Germinal center (tissue), 1 donor: ENCODE results near the gene POLE4.
A peak's percentile ranks its signal among the peaks of the same experiment; 100 is the strongest.

ENCODE experiments used
- DNase-seq: peaks from one replicate; pipeline ENCODE4 v3.0.0; 2012; ENCODE audit warnings: mixed read lengths, low spot score

Gene POLE4, protein sequence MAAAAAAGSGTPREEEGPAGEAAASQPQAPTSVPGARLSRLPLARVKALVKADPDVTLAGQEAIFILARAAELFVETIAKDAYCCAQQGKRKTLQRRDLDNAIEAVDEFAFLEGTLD

GRCh38 chr2:74958274-74959105 lies at the start of gene POLE4:
Gene POLE4 (plus strand): TSS chr2:74958643. CDS start chr2:74958680, 37 bp downstream.
- peak; percentile 89 for DNase-seq

DNA sequence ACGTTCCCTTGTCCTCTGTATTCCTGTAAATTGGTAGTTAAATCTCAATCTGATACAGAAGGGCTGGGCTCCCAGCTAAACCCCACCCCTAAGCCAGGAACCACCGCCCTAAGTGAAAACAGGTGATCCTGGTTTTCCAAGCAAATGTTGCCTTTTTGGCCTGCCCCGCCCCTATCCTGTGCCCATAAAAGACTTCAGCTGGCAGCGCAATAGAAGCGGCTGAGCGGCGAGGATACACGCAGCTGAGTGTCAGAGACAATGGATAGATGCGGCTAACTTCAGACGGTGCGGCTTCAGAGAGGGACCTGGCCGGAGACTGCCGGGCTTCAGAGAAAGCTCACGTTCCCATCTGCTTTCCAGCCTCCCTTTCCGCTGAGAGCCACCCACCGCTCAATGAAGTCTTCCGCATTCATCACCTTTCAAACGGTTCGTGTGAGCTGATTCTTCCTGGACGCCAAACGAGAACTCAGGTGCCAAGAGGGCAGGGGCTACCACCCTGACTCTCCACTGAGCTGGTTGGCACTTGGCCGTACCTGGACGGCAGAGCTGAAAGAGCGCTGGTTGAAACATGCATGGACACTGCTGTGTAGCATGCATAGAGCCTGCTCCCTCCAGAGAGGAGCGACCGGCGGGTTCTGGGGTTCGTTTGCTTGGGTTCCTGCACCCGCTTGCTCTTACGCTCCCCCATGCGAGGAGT lies 49.5 kb upstream of the POLE4 start:
- no peak for DNase-seq

DNA sequence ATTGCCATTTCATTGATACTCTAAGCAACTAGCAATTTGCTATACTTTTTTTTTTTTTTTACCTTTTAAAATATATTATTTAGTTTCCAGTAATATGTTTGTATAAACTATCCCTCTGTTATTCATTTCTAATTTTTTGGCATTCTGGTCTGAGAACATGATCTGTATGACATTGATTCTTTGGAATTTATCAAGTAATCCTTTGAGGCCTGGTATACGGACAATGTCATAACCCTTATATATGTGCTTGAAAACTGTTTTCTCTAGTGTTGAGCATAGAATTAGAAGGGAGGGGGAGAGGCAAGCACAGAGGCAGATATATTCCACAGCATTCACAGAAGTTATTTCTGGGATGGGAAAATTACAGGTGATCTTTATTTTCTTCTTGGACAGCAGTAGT lies 48.2 kb upstream of the POLE4 start:
- DNase-seq: no peak

GRCh38 chr2:74911061-74911460 lies 47.4 kb upstream of the POLE4 start:
- no peak for DNase-seq

DNA sequence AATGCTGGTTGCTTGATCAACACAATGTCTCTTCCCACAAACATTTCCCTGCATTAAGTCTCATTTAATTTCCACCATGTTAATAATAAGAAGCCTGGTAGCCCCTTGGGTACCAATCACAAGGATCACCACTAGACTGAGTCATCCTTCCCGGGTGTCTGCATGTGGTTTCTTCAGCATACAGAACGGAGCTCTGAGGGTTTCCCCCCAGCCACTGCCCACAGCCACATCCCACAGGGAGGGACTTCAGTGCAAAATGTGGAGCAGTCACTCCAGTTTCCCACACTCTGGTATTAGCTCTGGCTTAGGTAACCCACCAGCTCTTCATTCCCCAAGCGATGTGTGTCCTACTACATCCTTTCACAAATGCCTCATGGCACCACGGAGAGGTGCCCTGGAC lies 42.7 kb upstream of the POLE4 start:
- no peak for DNase-seq

- DNase-seq: no peak
Measured at GRCh38 chr2:74916394-74916793, 42.0 kb upstream of the POLE4 start.

DNA sequence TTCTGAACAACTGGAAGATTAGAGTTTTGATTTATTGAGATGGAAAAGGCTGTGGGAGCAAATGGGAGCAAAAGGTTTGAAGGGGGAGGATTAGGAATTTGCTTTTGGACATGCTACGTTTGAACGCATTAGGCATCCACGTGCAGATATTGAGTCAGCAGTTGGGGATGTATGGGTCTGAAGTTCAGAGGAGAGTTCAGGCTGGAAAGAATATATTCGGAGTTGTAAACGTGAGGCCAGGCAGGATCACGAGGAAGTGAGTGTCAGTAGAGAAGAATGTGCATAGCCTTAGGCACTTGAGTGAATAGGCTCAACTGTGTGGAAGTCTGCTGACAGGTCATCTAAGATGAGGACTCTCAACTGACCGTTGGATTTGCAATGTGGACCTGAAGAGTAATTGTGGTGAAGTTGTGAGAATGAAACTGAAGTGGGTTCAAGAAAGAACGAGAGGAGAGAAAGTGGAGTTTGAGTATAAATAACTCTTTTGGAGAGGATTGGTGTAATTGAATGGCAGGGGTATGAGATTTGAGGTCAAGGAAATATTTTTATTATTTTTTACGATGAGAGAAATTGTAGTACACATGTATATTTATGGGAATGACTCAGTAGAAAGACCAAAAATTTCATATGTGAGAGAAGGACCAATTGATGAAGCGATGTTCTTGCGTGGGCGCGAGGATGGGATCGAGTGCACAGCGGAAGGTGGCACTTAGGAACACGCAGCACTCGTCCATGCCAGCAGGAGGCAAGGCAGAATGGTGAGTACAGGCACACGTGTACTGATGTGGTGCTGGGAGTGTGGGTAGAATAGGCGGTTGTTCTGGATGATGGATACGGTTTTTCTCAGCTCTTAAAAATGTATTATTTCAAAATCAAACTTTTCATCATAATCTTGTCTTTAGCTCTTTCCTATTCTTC lies 40.5 kb upstream of the POLE4 start:
- no peak for DNase-seq

- peak; percentile 79 for DNase-seq
Measured at GRCh38 chr2:74919827-74920226, 38.6 kb upstream of the POLE4 start.

GRCh38 chr2:74921236-74921736 lies 37.2 kb upstream of the POLE4 start:
- no peak for DNase-seq

- DNase-seq: no peak
Measured at GRCh38 chr2:74922592-74923227, 35.7 kb upstream of the POLE4 start.

DNA sequence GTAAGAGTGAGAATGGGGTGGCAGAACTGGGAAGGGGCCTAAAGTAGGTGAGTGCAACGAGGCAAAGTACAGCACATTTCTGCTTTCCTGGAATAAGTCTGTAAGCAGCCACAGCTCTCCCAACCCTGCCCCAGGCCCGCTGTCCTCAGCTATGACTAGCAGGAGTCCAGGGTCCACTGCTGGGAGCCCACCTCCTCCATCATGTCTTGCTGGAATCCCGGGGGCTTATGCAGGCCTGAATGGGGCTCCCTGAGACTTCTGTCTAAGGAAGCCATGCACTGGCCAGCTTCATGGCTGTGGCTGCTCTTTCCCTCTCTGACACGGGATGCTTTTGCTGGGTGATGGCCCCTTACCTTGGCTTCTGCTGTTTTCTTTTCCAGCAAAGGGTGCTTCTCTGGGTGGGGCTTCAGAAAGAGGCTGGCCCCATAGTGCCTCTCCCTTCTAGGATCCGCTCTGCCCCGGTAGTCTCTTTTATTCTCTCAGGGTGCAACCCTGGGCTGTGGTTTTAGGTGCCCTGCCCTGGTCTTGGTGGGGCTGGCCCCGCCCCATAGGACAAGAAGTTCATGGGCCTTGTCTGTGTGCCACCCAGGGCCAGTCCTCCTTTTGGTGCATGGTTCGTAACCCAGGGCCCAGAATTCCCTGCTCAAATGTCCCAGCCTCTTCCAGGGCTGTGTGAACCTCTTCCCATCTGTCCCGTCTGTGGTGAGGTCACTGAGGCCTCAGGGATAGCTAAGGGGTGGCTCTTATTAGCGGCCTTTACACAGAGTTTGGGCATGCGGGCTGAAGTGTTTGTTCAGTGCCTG lies 33.8 kb upstream of the POLE4 start:
- DNase-seq: no peak

DNA sequence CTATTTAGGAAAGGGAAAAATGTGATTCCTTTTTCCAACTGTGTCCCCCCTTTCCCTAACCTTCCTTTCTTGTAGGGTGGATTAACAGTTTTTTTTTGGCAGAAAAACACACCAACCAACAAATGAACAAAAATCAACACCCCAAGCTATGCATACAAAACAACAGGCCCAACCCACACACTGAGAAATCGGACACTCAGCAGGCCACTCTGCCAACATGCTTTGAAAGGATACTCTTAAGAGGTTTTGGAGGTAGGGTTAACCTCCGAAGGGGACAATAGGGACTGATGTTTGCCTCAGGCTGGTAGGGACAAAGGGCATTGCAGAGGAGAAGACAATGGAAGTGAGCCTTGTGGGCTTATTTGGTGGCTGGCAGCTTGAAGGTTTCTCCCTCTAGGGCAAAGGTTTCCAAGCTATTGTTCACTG lies 33.1 kb upstream of the POLE4 start:
- no peak for DNase-seq

- DNase-seq: no peak
Measured at GRCh38 chr2:74927621-74928020, 30.8 kb upstream of the POLE4 start.

GRCh38 chr2:74930811-74931486 lies 27.5 kb upstream of the POLE4 start:
- DNase-seq: no peak

DNA sequence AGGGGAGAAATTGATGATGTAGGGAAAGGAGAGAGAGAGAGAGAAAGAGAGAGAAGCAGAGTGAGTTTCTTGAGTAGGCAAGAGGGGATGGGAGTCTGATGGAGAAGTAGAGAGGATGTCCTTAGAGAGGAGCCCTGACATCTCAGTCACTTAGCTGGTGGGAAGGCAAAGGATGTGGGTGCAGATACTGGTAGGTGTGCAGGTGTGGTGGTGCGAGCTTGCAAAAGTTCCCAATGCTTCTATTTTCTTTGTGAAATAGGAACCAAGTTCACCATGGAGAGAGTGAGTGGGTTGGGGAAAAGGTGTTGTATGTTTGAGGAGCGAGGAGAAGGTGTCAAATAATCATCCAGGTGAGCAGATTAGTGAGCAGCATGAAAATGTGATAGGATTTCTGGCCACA lies 26.5 kb upstream of the POLE4 start:
- no peak for DNase-seq

DNA sequence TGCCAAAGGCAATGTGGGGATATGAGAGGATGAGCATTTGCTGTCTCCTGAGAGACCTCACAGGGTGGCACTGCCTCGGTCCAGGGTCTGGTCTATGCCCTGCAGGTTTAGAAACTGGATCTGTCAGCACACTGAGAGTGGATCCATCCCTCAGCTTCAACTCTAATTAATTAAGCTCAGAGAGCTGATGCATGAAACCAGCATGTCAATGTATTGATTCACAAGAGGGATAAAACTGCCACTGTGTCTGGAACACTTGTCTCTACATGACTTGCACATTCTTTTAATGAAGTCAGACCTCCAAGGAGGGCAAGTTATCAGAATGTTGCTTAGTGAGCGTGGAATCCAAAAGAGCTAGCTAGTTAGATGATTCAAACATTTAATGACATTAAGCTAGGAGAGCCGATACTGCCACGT lies 22.5 kb upstream of the POLE4 start:
- DNase-seq: no peak

- no peak for DNase-seq
Measured at GRCh38 chr2:74937221-74937880, 21.1 kb upstream of the POLE4 start.

DNA sequence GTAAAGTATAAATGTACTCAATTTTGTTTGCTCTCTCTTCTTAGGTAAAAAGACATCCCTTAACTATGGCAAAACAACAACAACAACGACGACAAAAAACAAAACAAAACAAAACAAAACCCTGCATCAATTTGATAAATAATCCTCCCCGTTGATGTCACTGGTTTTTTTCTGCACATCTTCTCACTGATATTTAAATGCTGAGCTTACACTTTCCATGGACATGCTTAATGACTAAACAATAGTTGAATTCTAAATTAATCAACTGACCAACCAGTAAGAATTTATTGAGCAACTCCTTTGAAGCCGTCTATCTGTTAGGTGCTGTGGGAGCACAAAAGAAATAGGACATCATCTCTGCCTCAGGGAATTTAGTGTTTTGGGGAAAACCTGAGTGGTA lies 20.2 kb upstream of the POLE4 start:
- DNase-seq: no peak
